ENCODE data around the gene LEFTY1. TPM values are rescaled to one million over a fixed set of nuclear protein-coding genes. Genes with fewer than 3 reads are reported as not detected.

The LEFTY1 gene
- total RNA-seq, 2 experiments from 2014 or later, result 0.09 to 1.0 TPM

DNA sequence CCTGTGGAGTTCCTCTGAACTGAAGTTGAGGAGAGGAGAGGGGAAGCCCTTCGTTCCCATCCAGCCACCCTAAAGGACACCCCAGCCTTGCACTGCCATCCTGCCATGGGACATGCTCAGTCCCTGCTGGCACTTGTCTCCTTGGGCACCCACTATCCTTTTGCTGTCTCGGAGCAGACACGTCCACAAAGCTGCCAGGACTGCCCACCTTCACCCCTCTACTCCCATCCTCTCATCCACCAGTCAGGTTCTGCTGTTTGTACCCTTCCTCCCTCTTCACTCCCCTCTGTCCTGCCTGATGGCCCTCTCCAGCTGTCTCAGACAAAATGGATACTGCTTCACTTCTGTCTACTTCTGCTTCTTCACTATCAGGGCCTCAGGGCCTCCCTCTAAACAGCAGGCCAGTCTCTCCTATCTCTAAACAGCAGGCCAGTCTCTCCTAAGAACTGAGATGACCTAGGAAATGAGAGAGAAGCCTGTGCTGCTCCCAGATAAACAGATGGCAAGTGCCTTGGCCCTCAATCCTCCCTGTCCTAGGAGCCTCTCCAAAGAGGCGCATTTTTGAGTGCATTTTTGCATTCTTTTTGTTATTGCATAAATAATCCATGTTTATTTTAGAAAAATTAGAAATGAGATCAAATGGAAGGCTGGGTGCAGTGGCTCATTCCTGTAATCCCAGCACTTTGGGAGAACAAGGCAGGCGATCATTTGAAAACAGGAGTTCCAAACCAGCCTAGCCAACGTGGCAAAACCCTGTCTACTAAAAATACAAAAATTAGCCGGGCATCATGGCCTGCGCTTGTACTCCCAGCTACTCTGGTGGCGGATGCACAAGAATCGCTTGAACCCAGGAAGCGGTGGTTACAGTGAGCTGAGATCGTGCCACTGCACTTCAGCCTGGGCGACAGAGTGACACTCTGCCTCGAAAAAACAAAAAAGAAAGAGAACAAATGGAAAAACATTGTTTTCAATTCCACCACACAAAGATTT is 39.5 kb upstream of the LEFTY1 start:
- intact Hi-C loops (cut with micrococcal nuclease; ENCODE audit: unreplicated experiment), result loop anchor here (10.0 kb wide), 1 partner anchor 726 kb away; no protein-coding TSS in a partner anchor
- H4K20me1 ChIP-seq (ENCODE audit: insufficient read depth, low read length), result no peaks in the 10 kb centered on the region
- no peak overlapping the region for H3K4me3 ChIP-seq (ENCODE audit: low read depth, low read length, poor library complexity, severe bottlenecking)
- H3K27ac ChIP-seq (ENCODE audit: low read depth, low read length, poor library complexity, severe bottlenecking), result peak overlapping the region; percentile 6
- no peaks in the 10 kb centered on the region for H3K9me3 ChIP-seq (ENCODE audit: low read length)
- peaks cover 5% of the 10 kb centered on the region for H3K79me2 ChIP-seq (ENCODE audit: insufficient read depth, low read depth, low read length)
- no peaks in the 10 kb centered on the region for H3K9me2 ChIP-seq (ENCODE audit: insufficient read depth, low read length)
- H3K4me2 ChIP-seq (ENCODE audit: low read length), result no peak overlapping the region
- ChIA-PET CTCF (ENCODE audit: unreplicated experiment) (interaction anchor here (1.0 kb wide), 1 partner anchor 8 kb away, joined by 3 read pairs; no protein-coding TSS in a partner anchor), POLR2A (no interaction called here)
- TF ChIP-seq EZH2phosphoT487 (IDR thresholded peaks at IDR 0.05; ENCODE audit: borderline replicate concordance, low read depth, low read length), result no peak
- TF ChIP-seq, protein P1, sequence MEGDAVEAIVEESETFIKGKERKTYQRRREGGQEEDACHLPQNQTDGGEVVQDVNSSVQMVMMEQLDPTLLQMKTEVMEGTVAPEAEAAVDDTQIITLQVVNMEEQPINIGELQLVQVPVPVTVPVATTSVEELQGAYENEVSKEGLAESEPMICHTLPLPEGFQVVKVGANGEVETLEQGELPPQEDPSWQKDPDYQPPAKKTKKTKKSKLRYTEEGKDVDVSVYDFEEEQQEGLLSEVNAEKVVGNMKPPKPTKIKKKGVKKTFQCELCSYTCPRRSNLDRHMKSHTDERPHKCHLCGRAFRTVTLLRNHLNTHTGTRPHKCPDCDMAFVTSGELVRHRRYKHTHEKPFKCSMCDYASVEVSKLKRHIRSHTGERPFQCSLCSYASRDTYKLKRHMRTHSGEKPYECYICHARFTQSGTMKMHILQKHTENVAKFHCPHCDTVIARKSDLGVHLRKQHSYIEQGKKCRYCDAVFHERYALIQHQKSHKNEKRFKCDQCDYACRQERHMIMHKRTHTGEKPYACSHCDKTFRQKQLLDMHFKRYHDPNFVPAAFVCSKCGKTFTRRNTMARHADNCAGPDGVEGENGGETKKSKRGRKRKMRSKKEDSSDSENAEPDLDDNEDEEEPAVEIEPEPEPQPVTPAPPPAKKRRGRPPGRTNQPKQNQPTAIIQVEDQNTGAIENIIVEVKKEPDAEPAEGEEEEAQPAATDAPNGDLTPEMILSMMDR (conservative IDR thresholded peaks at IDR 0.05; ENCODE audit: low read length), result no peak
- peaks cover 45% of the 10 kb centered on the region for H3K4me1 ChIP-seq (ENCODE audit: insufficient read depth, low read length, poor library complexity, severe bottlenecking)
- H3K36me3 ChIP-seq (ENCODE audit: insufficient read depth, low read length), result no peaks in the 10 kb centered on the region
- peak overlapping the region; percentile 78 for H2AFZ ChIP-seq (ENCODE audit: low read length)
- no TSS peak for BruUV-seq (replicated peaks)
- DNase-seq (ENCODE audit: low spot score), result no peak

DNA sequence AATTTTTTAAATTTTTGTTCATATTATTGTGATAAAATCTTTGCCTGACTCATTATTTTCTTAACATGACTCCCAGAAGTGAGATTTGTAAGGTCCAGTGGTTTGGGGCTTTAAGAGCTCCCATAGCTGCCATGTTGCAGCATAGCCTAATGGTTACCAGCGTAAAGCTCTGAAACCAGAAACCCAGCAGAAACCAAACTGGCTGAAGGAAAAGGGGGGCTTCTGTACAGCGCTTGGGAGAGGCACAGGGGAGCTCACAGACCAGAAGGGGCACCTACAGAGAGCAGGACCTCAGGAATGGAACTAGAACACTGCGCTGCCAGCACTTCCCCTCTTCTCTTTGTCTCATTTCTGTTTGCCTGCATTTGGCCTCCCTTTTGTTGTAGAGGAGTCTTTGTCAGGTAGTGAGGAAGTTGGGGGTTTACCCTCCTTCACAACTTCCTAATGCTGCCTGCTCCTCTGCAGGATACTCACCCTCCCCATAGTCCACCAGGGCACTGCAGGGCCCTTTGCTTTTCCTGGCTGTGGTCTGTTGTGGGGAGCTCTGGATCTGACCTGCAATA is 37.7 kb upstream of the LEFTY1 start:
- Histone ChIP-seq H4K20me1 (ENCODE audit: insufficient read depth, low read length) (0 out of 2 replicates have a peak, but pooled peaks cover 5% of the 10 kb centered on the region), H3K4me2 (ENCODE audit: low read length) (peak overlapping the region; percentile 23), H3K4me3 (ENCODE audit: low read depth, low read length, poor library complexity, severe bottlenecking) (no peak overlapping the region), H3K9me3 (ENCODE audit: low read length) (no peaks in the 10 kb centered on the region), H3K4me1 (ENCODE audit: insufficient read depth, low read length, poor library complexity, severe bottlenecking) (peaks cover 57% of the 10 kb centered on the region), H3K36me3 (ENCODE audit: insufficient read depth, low read length) (peaks cover 15% of the 10 kb centered on the region), H3K27ac (ENCODE audit: low read depth, low read length, poor library complexity, severe bottlenecking) (peak overlapping the region; percentile 43), H2AFZ (ENCODE audit: low read length) (peak overlapping the region; percentile 85), H3K9me2 (ENCODE audit: insufficient read depth, low read length) (no peaks in the 10 kb centered on the region), H3K79me2 (ENCODE audit: insufficient read depth, low read depth, low read length) (peaks cover 23% of the 10 kb centered on the region)
- POLR2A ChIA-PET, result interaction anchor here (0.5 to 9.1 kb wide), 5 partner anchors 10 to 485 kb away, joined by 3 to 83 read pairs (median 4); partner anchors contain the start of gene LEFTY2
- CTCF ChIA-PET (ENCODE audit: unreplicated experiment), result interaction anchor here (0.5 kb wide), 1 partner anchor 241 kb away, joined by 3 read pairs; no protein-coding TSS in a partner anchor
- no TSS peak for BruUV-seq (replicated peaks)
- TF ChIP-seq, protein P1 (conservative IDR thresholded peaks at IDR 0.05; ENCODE audit: low read length), result no peak
- TF ChIP-seq EZH2phosphoT487 (IDR thresholded peaks at IDR 0.05; ENCODE audit: borderline replicate concordance, low read depth, low read length), result no peak
- peak; percentile 36 for DNase-seq (ENCODE audit: low spot score)
- intact Hi-C loops (cut with micrococcal nuclease; ENCODE audit: unreplicated experiment), result loop anchor here (10.0 kb wide), 1 partner anchor 728 kb away; no protein-coding TSS in a partner anchor

Data from OCI-LY7 (cell line).